MM.1S (cell line): ENCODE results near the gene SAC3D1.

Source experiments
- DNase-seq: peaks from one replicate; pipeline ENCODE4 v3.0.0-alpha.2; 2015
- H2AFZ ChIP-seq: fragments of 300-600 bp; sonication (generic); 2 replicates; pipeline ENCODE4 v1.6.0; 2016; ENCODE audit warnings: antibody characterized with exemption, low read length
- H3F3A ChIP-seq: fragments of 300-600 bp; sonication (generic); 2 replicates; pipeline ENCODE4 v1.6.1; 2016; ENCODE audit warnings: mild to moderate bottlenecking, antibody characterized with exemption, low read length, moderate library complexity, mixed read lengths; ENCODE audit not compliant: insufficient read depth
- H3K27ac ChIP-seq: fragments of 300-600 bp; sonication (generic); 2 replicates; pipeline ENCODE4 v1.5.1; 2016; ENCODE audit warnings: mild to moderate bottlenecking, low read length
- H3K27me3 ChIP-seq: fragments of 300-600 bp; sonication (generic); replicated peaks from 2 replicates; pipeline ENCODE4 v1.6.0; 2016; ENCODE audit warnings: low read length; ENCODE audit not compliant: insufficient read depth
- H3K36me3 ChIP-seq: fragments of 300-600 bp; sonication (generic); replicated peaks from 2 replicates; pipeline ENCODE4 v1.6.1; 2016; ENCODE audit warnings: mild to moderate bottlenecking, low read length, mixed read lengths; ENCODE audit not compliant: insufficient read depth
- H3K4me1 ChIP-seq: fragments of 300-600 bp; sonication (generic); 2 replicates; pipeline ENCODE4 v1.6.1; 2016; ENCODE audit warnings: low read length, mixed read lengths
- H3K4me2 ChIP-seq: fragments of 300-600 bp; sonication (generic); 2 replicates; pipeline ENCODE4 v1.6.0; 2016; ENCODE audit warnings: low read depth, low read length
- H3K4me3 ChIP-seq: fragments of 300-600 bp; sonication (generic); 2 replicates; pipeline ENCODE4 v1.5.1; 2016; ENCODE audit warnings: low read length, mixed read lengths
- H3K79me2 ChIP-seq: fragments of 300-600 bp; sonication (generic); 2 replicates; pipeline ENCODE4 v1.6.1; 2016; ENCODE audit warnings: mixed run types, low read length, mixed read lengths
- H3K9ac ChIP-seq: fragments of 300-600 bp; sonication (generic); 2 replicates; pipeline ENCODE4 v1.6.1; 2016; ENCODE audit warnings: low read length, mixed read lengths
- H3K9me2 ChIP-seq: fragments of 300-600 bp; sonication (generic); replicated peaks from 2 replicates; pipeline ENCODE4 v1.6.1; 2016; ENCODE audit warnings: mild to moderate bottlenecking, low read length, mixed read lengths; ENCODE audit not compliant: insufficient read depth
- H3K9me3 ChIP-seq: fragments of 300-600 bp; sonication (generic); replicated peaks from 2 replicates; pipeline ENCODE4 v1.6.1; 2016; ENCODE audit warnings: mild to moderate bottlenecking, low read length, mixed read lengths; ENCODE audit not compliant: insufficient read depth
- H4K20me1 ChIP-seq: fragments of 300-600 bp; sonication (generic); 2 replicates; pipeline ENCODE4 v1.6.1; 2016; ENCODE audit warnings: mild to moderate bottlenecking, low read length, moderate library complexity, mixed read lengths; ENCODE audit not compliant: insufficient read depth
- EZH2 ChIP-seq: fragments of 300-600 bp; sonication (generic); optimal IDR thresholded peaks from 2 replicates; pipeline ENCODE3; 2017; ENCODE audit warnings: low read depth, mild to moderate bottlenecking, antibody characterized with exemption, low read length, mixed read lengths
- EZH2phosphoT487 ChIP-seq: fragments of 300-600 bp; sonication (generic); IDR thresholded peaks from 2 replicates; pipeline ENCODE4 v1.6.1; 2018; ENCODE audit warnings: antibody characterized with exemption, low read length
- TF ChIP-seq, protein P1 (sequence below): fragments of 300-600 bp; sonication (generic); IDR thresholded peaks from 2 replicates; pipeline ENCODE4 v1.5.1; 2016; ENCODE audit warnings: antibody characterized with exemption, low read length, mixed read lengths

SAC3D1 gene

DNA sequence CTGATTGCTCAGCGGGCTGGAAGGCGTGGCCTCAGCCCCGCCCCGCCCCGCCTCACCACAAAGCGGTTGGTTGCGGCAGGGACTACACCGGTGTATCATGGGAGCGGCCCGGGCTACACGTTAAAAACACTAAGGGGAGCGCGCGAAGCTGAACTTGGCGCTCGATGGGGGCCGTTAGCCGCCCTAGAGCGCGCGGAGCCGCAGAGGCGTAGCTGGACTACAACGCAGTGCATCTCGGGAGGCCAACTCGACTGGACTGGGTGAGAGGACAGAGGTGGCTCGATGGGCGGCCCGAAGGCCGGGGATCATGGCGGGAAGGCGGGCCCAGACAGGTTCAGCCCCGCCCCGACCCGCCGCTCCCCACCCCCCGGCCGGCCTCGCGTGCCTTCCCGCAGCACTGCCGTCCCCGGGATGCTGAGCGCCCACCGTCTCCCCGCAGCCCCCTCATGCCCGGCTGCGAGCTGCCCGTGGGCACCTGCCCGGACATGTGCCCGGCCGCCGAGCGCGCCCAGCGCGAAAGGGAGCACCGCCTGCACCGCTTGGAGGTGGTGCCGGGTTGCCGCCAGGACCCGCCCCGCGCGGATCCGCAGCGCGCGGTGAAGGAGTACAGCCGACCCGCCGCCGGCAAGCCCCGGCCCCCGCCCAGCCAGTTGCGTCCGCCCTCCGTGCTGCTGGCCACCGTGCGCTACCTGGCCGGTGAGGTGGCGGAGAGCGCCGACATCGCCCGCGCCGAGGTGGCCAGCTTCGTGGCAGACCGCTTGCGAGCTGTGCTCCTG, at the start of gene SAC3D1:
Gene SAC3D1, plus strand, starts transcription at position 364 of the 776 bp plus-strand sequence. Its CDS starts 83 bp downstream, at position 447.
- peak within 1 kb of the TSS; percentile 94 for H3K27ac ChIP-seq
- no peaks in the 10 kb centered on the region for H3K27me3 ChIP-seq
- peaks cover 42% of the 10 kb centered on the region for H3K79me2 ChIP-seq
- no peaks in the 10 kb centered on the region for H3K9me3 ChIP-seq
- peak within 1 kb of the TSS; percentile 59 for H2AFZ ChIP-seq
- TF ChIP-seq EZH2 (no peak), EZH2phosphoT487 (no peak)
- TF ChIP-seq, protein P1, sequence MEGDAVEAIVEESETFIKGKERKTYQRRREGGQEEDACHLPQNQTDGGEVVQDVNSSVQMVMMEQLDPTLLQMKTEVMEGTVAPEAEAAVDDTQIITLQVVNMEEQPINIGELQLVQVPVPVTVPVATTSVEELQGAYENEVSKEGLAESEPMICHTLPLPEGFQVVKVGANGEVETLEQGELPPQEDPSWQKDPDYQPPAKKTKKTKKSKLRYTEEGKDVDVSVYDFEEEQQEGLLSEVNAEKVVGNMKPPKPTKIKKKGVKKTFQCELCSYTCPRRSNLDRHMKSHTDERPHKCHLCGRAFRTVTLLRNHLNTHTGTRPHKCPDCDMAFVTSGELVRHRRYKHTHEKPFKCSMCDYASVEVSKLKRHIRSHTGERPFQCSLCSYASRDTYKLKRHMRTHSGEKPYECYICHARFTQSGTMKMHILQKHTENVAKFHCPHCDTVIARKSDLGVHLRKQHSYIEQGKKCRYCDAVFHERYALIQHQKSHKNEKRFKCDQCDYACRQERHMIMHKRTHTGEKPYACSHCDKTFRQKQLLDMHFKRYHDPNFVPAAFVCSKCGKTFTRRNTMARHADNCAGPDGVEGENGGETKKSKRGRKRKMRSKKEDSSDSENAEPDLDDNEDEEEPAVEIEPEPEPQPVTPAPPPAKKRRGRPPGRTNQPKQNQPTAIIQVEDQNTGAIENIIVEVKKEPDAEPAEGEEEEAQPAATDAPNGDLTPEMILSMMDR = no peak
- no peaks in the 10 kb centered on the region for H3K36me3 ChIP-seq
- H3K9me2 ChIP-seq = no peaks in the 10 kb centered on the region
- H3K4me2 ChIP-seq = peak within 1 kb of the TSS; percentile 64
- H4K20me1 ChIP-seq = no peaks in the 10 kb centered on the region
- peaks cover 13% of the 10 kb centered on the region for H3K4me1 ChIP-seq
- peaks cover 9% of the 10 kb centered on the region for H3F3A ChIP-seq
- H3K4me3 ChIP-seq = peak within 1 kb of the TSS; percentile 76
- peak; percentile 95 for DNase-seq
- H3K9ac ChIP-seq = peak within 1 kb of the TSS; percentile 82

DNA sequence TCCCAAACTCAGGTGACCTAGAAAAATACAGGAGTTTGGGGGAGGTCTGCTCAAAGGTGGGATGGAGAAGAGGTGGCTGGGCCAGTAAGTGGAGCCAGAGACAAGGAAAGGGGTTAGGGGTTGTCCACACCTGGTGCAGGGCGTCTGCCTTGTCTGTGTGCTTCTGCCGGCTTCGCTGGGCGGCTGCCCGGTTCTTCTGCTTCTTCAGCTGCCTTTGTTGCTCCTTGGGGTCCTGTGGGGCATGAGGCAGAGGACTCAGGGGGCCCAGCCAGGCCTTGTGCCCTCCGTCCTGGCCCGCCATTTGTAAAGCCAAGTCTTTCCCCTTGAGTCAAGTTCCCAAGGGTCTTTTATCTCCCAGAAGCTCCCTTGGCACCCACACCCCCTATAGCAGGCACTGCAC, 46.7 kb upstream of the SAC3D1 start:
- Histone ChIP-seq H3K9ac (no peak overlapping the region), H3K4me3 (no peak overlapping the region), H3K36me3 (no peaks in the 10 kb centered on the region), H3K4me2 (no peak overlapping the region), H3F3A (no peaks in the 10 kb centered on the region), H3K9me2 (no peaks in the 10 kb centered on the region), H3K27me3 (no peaks in the 10 kb centered on the region), H3K4me1 (peaks cover 8% of the 10 kb centered on the region), H3K27ac (no peak overlapping the region), H4K20me1 (no peaks in the 10 kb centered on the region), H3K9me3 (no peaks in the 10 kb centered on the region), H2AFZ (no peak overlapping the region), H3K79me2 (no peaks in the 10 kb centered on the region)
- no peak for DNase-seq
- TF ChIP-seq, protein P1 = no peak
- TF ChIP-seq EZH2 (no peak), EZH2phosphoT487 (no peak)

DNA sequence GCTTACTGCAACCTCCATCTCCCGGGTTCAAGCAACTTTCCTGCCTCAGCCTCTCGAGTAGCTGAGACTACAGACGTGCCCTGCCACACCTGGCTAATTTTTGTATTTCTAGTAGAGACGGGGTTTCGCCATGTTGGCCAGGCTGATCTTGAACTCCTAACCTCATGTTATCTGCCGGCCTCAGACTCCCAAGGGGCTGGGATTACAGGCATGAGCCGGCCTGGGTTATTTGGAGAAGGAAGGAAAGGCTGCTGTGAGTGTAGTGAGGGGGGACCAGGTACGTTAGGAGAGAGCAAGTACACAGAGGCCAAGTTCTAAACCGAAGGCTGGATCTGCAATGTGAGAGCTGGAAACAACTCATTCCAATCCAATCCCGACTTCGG, 44.7 kb upstream of the SAC3D1 start:
- peak overlapping the region; percentile 42 for H2AFZ ChIP-seq
- no peak overlapping the region for H3K9ac ChIP-seq
- DNase-seq = no peak
- H3K9me3 ChIP-seq = no peaks in the 10 kb centered on the region
- no peak overlapping the region for H3K4me3 ChIP-seq
- no peak overlapping the region for H3K27ac ChIP-seq
- H3F3A ChIP-seq = no peaks in the 10 kb centered on the region
- no peaks in the 10 kb centered on the region for H3K36me3 ChIP-seq
- H3K79me2 ChIP-seq = no peaks in the 10 kb centered on the region
- H3K9me2 ChIP-seq = no peaks in the 10 kb centered on the region
- no peak for TF ChIP-seq EZH2
- TF ChIP-seq, protein P1 = no peak
- TF ChIP-seq EZH2phosphoT487 = no peak
- no peaks in the 10 kb centered on the region for H4K20me1 ChIP-seq
- no peaks in the 10 kb centered on the region for H3K27me3 ChIP-seq
- peak overlapping the region; percentile 57; the same call in 1 of the 2 replicates for H3K4me2 ChIP-seq
- peaks cover 8% of the 10 kb centered on the region for H3K4me1 ChIP-seq
